Vagina (tissue), 2 donors: ENCODE results near the gene SLCO2B1. TPM values are rescaled to one million over a fixed set of nuclear protein-coding genes. Genes with fewer than 3 reads are reported as not detected.

Experiments
- DNase-seq, 2 donors: peaks; one replicate each; pipeline ENCODE4 v3.0.0-alpha.2; 2017; ENCODE audit errors: extremely low spot score in 2 of 2
- H3K27ac ChIP-seq: fragments of 200-600 bp; sonication (generic); one replicate; pipeline ENCODE4 v1.5.1; 2019
- H3K27me3 ChIP-seq: fragments of 200-600 bp; sonication (generic); one replicate; pipeline ENCODE4 v1.5.1; 2019
- H3K36me3 ChIP-seq, 2 donors: fragments of 200-600 bp; sonication (generic); one replicate each; pipeline ENCODE4 v1.5.1; 2017 to 2019
- H3K4me1 ChIP-seq: fragments of 200-600 bp; sonication (generic); one replicate; pipeline ENCODE4 v1.5.1; 2019
- H3K4me3 ChIP-seq, 2 donors: fragments of 200-600 bp; sonication (generic); 1 replicate in 1 of 2; 2 replicates in 1 of 2; pipeline ENCODE4 v1.5.1; 2016 to 2019
- H3K9me3 ChIP-seq: fragments of 200-600 bp; sonication (generic); one replicate; pipeline ENCODE4 v1.5.1; 2019
- CTCF ChIP-seq, 3 experiments: fragments of 450-650 bp in 2 of 3; fragments of 200-600 bp in 1 of 3; sonication (generic) in 1 of 3; IDR thresholded peaks; one replicate each; pipeline ENCODE4 v1.5.1; 2017 to 2019; ENCODE audit warnings: antibody characterized with exemption in 3 of 3, mild to moderate bottlenecking in 2 of 3, moderate library complexity in 2 of 3
- POLR2A ChIP-seq, 2 donors: fragments of 450-650 bp; IDR thresholded peaks; one replicate each; pipeline ENCODE4 v1.6.1; 2017; ENCODE audit warnings: antibody characterized with exemption in 2 of 2, mild to moderate bottlenecking in 2 of 2, moderate library complexity in 2 of 2
- POLR2AphosphoS5 ChIP-seq, 2 donors: sonication (generic); formaldehyde crosslinking; IDR thresholded peaks; one replicate each; pipeline ENCODE4 v1.9.0; 2017; ENCODE audit warnings: antibody characterized with exemption in 2 of 2, mild to moderate bottlenecking in 2 of 2, low read depth in 1 of 2; ENCODE audit not compliant: insufficient read depth in 1 of 2
- intact Hi-C: fragments of 100-400 bp; cut with DNase I; formaldehyde crosslinking; loops from one replicate; pipeline ENCODE4 v1.15.1; 2023
- total RNA-seq: library from RNA; depleted of rRNA; stranded (reverse); fragments of >200 nt; gene quantifications from one replicate; pipeline ENCODE4 v1.2.3, GENCODE V29; 2016

The SLCO2B1 gene
- total RNA-seq, 1 donor from 2014 or later, result 55.5 TPM

GRCh38 chr11:75167617-75168016 is 16.7 kb downstream of the SLCO2B1 start:
- no peaks in the 10 kb centered on the region for H3K36me3 ChIP-seq
- no peak overlapping the region for H3K27ac ChIP-seq
- no peak for TF ChIP-seq POLR2A (IDR thresholded peaks at IDR 0.05)
- TF ChIP-seq POLR2AphosphoS5 (IDR thresholded peaks at IDR 0.05; ENCODE audit: insufficient read depth in 1 of 2, low read depth in 1 of 2), result no peak
- H3K4me3 ChIP-seq, result no peak overlapping the region
- H3K9me3 ChIP-seq, result no peaks in the 10 kb centered on the region
- no peaks in the 10 kb centered on the region for H3K4me1 ChIP-seq
- DNase-seq, result no peak
- H3K27me3 ChIP-seq, result no peaks in the 10 kb centered on the region
- intact Hi-C loops, result no loop called here

GRCh38 chr11:75169101-75169885 is 18.4 kb downstream of the SLCO2B1 start:
- Histone ChIP-seq H3K36me3 (no peaks in the 10 kb centered on the region), H3K4me1 (no peaks in the 10 kb centered on the region), H3K27ac (no peak overlapping the region), H3K9me3 (no peaks in the 10 kb centered on the region), H3K4me3 (no peak overlapping the region), H3K27me3 (no peaks in the 10 kb centered on the region)
- TF ChIP-seq POLR2A (IDR thresholded peaks at IDR 0.05), result no peak
- no peak for TF ChIP-seq CTCF (IDR thresholded peaks at IDR 0.05)
- no peak for TF ChIP-seq POLR2AphosphoS5 (IDR thresholded peaks at IDR 0.05; ENCODE audit: insufficient read depth in 1 of 2, low read depth in 1 of 2)
- intact Hi-C loops, result no loop called here
- DNase-seq, result no peak

- no peaks in the 10 kb centered on the region for H3K9me3 ChIP-seq
- DNase-seq, result no peak
- TF ChIP-seq CTCF (IDR thresholded peaks at IDR 0.05) (no peak), POLR2A (IDR thresholded peaks at IDR 0.05) (no peak), POLR2AphosphoS5 (IDR thresholded peaks at IDR 0.05; ENCODE audit: insufficient read depth in 1 of 2, low read depth in 1 of 2) (no peak)
- H3K4me3 ChIP-seq, result no peak overlapping the region
- H3K36me3 ChIP-seq, result no peaks in the 10 kb centered on the region
- H3K27ac ChIP-seq, result no peak overlapping the region
- H3K4me1 ChIP-seq, result no peaks in the 10 kb centered on the region
- no peaks in the 10 kb centered on the region for H3K27me3 ChIP-seq
- intact Hi-C loops, result no loop called here
These were observed 19.8 kb downstream of the SLCO2B1 start for GRCh38 chr11:75170516-75171201.

- intact Hi-C loops, result no loop called here
These were observed 22.4 kb downstream of the SLCO2B1 start for GRCh38 chr11:75173336-75173735.

GRCh38 chr11:75174781-75175370 is 24.0 kb downstream of the SLCO2B1 start:
- no peaks in the 10 kb centered on the region for H3K4me1 ChIP-seq
- H3K36me3 ChIP-seq, result no peaks in the 10 kb centered on the region
- TF ChIP-seq CTCF (IDR thresholded peaks at IDR 0.05), result no peak
- TF ChIP-seq POLR2AphosphoS5 (IDR thresholded peaks at IDR 0.05; ENCODE audit: insufficient read depth in 1 of 2, low read depth in 1 of 2), result no peak
- TF ChIP-seq POLR2A (IDR thresholded peaks at IDR 0.05), result no peak
- no peaks in the 10 kb centered on the region for H3K27me3 ChIP-seq
- intact Hi-C loops, result no loop called here
- H3K4me3 ChIP-seq, result no peak overlapping the region
- DNase-seq, result no peak
- H3K27ac ChIP-seq, result no peak overlapping the region
- no peaks in the 10 kb centered on the region for H3K9me3 ChIP-seq

More at GRCh38 chr11:75173336-75173735, 22.4 kb downstream of the SLCO2B1 start:
- Histone ChIP-seq H3K9me3 (no peaks in the 10 kb centered on the region), H3K27ac (no peak overlapping the region), H3K4me3 (no peak overlapping the region), H3K36me3 (no peaks in the 10 kb centered on the region), H3K27me3 (no peaks in the 10 kb centered on the region), H3K4me1 (no peaks in the 10 kb centered on the region)
- no peak for DNase-seq
- no peak for TF ChIP-seq CTCF (IDR thresholded peaks at IDR 0.05)
